ENCODE measurements around the gene RAP1GAP.

DNA sequence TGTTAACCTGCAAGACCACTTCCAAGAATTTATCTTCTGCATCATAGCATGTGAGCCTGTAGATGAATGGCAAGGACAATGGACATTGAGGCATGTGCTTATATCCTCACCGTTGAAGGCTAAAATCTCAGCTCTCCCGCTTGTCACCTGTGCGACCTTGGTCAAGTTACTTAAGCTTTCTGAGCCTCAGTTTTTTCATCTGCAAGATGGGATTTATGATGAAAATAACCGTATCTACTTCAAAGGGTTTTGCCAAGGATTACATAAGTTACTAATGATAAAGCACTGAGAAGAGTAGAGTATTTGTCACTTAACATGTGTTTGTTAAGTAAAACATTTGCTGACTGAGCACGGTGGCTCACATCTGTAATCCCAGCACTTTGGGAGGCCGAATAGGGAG is 14.9 kb downstream of the RAP1GAP start:
- TF ChIP-seq, protein P1, sequence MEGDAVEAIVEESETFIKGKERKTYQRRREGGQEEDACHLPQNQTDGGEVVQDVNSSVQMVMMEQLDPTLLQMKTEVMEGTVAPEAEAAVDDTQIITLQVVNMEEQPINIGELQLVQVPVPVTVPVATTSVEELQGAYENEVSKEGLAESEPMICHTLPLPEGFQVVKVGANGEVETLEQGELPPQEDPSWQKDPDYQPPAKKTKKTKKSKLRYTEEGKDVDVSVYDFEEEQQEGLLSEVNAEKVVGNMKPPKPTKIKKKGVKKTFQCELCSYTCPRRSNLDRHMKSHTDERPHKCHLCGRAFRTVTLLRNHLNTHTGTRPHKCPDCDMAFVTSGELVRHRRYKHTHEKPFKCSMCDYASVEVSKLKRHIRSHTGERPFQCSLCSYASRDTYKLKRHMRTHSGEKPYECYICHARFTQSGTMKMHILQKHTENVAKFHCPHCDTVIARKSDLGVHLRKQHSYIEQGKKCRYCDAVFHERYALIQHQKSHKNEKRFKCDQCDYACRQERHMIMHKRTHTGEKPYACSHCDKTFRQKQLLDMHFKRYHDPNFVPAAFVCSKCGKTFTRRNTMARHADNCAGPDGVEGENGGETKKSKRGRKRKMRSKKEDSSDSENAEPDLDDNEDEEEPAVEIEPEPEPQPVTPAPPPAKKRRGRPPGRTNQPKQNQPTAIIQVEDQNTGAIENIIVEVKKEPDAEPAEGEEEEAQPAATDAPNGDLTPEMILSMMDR (IDR thresholded peaks at IDR 0.05) = no peak
- no peak for TF ChIP-seq POLR2A (IDR thresholded peaks at IDR 0.05)
